Ecto neural progenitor cell (in vitro differentiated cells): Measurements from ENCODE around the gene HSPB9.

Experiments
- DNase-seq: peaks from one replicate; pipeline ENCODE4 v3.0.0-alpha.2; 2018; ENCODE audit warnings: low spot score

The HSPB9 gene, protein sequence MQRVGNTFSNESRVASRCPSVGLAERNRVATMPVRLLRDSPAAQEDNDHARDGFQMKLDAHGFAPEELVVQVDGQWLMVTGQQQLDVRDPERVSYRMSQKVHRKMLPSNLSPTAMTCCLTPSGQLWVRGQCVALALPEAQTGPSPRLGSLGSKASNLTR

DNA sequence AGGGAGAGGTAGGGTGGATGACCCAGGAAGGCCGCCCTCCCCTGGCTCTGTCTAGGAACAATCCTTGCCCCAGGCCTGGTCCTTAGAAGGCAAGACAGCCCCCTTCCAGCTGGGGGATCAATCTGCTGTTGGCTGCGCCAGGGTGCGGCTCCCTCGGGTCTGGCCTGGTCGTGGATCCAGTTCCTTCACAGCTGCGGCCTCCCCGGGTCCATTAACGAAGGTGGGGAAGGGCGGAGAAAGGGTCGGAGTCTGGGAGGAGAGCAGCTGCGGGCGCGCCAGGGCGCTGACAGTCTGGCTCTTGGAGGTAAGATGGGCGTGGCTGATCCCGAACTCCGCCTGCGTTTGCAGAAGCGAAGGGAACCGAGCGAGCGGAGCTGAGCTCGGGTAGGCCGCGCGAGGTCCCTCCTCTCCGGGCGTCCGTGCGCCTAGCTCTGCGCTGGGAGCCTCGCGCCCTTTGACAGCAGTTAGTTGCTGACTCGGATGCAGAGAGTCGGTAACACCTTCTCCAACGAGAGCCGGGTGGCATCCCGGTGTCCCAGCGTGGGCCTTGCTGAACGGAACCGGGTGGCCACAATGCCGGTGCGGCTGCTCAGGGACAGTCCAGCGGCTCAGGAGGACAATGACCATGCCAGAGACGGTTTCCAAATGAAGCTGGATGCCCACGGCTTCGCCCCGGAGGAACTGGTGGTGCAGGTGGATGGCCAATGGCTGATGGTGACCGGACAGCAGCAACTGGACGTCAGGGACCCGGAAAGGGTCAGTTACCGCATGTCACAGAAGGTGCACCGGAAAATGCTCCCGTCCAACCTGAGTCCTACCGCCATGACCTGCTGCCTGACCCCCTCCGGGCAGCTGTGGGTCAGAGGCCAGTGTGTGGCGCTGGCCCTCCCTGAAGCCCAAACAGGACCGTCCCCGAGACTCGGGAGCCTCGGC, at the start of gene HSPB9:
Gene HSPB9, plus strand, starts transcription at position 434 of the 933 bp plus-strand sequence. Its CDS starts 47 bp downstream, at position 481.
- peak; percentile 87 for DNase-seq

GRCh38 chr17:42075789-42076188, 46.8 kb upstream of the HSPB9 start:
- no peak for DNase-seq

DNA sequence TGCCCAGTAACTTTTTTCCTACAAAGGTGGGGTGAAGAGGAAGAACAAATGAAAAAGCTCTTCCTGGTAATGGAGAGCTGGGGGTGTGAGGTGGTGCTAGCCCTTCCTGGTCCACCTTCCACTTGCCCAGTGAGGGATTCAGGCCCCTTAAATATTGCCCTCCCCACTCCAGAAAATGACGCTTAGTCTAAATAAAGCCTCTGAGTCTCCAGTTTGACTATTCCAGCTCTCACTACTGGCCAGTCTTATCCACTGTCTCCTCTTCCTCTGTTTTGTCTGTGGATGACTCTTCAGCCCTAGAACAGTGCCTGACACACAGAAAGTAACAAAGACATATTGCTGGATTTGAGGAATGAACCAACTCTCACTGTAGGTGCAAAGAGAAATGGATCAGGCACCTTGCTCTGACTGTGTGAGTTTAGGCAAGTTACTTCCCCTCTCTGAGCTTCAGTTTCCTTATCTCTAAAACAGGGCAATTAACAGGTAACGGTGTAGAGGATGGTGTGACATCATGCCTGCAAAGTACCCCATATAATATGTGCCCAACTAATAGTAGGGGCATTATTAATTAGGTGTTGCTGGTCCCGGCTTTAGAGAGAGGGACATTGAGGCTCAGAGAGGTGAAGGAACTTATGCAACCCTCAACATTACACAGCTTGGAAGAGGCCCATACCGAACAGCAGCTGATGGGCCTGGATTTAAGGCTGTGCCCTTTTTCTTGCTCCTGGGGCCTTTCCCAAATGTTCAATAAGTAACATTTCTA, 45.6 kb upstream of the HSPB9 start:
- no peak for DNase-seq

GRCh38 chr17:42077755-42078154, 44.8 kb upstream of the HSPB9 start:
- DNase-seq, result no peak

- DNase-seq, result no peak
Observed at GRCh38 chr17:42078396-42079043, 44.1 kb upstream of the HSPB9 start.

GRCh38 chr17:42079541-42079940, 43.1 kb upstream of the HSPB9 start:
- DNase-seq, result no peak

DNA sequence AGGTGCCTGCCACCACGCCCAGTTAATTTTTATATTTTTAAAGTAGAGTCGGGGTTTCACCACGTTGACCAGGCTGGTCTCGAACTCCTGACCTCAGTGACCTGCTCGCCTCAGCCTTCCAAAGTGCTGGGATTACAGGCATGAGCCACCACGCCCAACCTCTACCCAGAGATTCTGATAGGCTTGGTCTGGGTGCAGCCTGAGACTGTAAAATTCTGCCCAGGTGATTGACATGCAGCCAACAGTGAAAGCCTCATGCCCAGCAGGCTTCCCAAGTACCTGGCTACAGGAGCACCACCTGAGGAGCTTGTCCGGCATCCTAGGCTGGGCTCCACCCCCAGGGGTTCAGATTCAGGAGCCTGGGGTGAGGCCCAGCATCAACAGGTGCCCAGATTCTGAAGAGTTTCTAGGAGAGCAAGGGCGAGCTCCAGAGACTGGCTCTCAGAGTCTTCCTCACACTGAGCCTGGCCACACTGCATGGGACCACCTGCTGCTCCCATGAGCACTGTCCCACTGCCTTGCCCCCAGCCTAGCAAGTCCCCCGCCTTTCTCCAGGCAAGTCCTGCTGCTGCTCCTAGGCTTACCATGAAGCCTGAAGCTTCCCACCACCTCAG, 41.0 kb upstream of the HSPB9 start:
- DNase-seq, result no peak

GRCh38 chr17:42087042-42087701, 35.4 kb upstream of the HSPB9 start:
- DNase-seq, result no peak

DNA sequence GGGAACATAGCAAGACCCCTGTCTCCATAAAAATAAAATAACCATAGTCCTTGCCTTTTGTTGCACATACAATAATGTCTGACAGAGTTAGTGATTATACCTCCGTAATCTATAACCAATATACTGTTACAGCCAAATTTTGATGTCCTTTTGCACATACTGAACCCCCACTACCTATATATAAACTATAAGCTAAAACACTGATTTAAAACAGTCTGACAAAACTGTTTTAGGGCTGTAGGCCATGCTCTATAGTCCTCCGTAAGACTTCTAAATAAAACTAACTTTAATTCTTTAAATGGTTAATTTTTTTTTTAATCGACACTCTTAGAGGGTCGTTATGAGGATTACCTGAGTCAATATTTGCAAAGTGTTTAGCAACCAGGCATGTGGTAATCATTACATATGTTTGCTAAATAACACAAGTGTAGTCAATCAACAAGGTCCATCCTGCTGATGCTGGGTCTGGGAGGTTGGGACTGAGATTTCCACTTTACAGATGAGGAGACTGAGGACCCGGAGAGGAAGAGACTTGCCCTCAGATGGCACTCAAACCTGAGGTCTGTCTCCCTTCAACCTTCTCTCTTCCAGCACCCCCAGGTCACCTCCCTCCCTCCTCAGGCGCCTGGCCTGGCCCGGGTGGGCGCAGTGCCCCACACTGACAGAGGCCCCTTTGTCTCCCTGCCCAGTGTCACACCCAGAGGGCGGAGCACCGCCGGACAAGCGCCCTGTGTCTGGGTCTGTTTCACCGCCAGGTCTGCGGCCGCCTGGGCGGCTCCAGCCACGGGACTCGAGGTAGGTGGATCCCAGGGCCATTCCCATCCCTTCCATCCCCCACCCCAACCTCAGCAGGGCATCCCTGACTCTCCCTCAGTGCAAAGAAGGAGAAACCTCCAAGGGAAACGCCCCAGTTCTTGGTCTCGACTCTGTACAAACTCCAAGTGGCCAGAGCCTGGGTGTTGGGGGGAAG, 34.6 kb upstream of the HSPB9 start:
- DNase-seq, result no peak

GRCh38 chr17:42088736-42089135, 33.9 kb upstream of the HSPB9 start:
- DNase-seq, result no peak

GRCh38 chr17:42090964-42091790, 31.4 kb upstream of the HSPB9 start:
- DNase-seq, result no peak

DNA sequence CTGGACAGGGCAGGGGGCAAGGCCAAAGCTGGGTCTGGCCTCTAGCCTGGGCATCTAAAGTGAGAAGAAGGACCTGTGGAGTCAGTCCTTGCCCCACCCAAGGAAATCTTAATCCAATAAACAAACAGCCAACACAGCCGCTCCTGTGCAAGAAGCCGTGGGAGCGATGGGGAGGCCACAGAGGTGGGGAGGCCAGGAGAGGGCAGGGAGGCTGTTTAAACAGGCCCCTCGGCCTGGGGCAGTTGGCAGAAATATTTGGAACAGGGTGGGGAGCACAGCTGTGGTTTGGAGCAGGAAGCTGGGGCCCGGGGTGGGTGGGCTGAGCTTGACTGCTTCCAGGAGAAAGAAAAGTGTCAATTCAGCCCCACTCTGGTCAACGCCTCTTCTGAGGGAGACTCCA, 29.7 kb upstream of the HSPB9 start:
- no peak for DNase-seq

- DNase-seq, result no peak
Observed at GRCh38 chr17:42094375-42095069, 28.1 kb upstream of the HSPB9 start.

GRCh38 chr17:42096360-42097111, 26.1 kb upstream of the HSPB9 start:
- no peak for DNase-seq

DNA sequence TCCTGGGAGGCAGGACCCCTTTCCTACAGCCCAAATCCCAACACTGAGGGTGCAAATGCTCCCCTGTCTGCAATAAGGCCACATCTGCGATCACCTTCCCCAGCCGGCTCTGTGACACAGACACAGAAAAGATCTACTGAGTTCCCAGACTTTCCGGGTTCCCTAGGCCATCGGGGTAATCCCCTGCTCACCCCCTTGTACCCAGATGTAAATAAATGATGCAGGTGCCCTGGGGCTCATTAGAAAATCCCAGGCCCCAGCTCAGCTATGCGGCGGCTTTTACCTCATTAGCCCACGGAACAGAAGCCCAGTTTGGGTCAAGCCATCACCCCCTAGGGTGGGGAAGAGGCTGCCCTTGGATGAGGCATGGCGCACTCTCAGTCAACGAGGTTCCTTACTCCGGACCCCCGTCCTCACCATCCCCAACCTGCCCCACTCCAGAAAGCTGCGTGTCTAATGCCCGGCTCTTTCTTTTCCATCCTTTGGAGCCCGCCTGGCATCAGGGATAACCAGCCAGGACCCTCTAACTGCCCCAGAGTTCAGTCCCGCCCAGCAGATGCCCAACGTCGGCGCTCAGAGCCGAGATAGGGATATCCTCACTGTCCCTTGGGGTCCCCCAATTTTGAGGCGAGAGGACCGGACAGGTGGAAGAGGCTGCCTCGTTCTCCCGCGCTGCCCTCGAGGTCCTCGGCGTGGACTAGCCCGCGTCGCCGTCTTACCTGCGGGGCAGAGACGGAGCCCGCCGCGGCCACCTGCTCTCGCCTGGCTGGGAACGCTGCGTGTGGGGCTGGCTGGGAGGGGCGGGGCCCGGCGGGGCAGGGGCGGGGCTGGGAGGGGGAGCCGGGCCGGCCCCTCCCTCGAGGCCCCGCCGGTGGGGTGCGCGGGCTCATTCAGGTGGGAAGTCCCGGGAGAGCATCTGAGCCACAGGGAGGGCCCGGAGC, 24.6 kb upstream of the HSPB9 start, which contains the start of gene ZNF385C:
Gene ZNF385C, minus strand, starts transcription at position 783 of the 941 bp plus-strand sequence. CDS start 35,417 bp downstream, outside the sequence.
- DNase-seq, result peak; percentile 76

DNA sequence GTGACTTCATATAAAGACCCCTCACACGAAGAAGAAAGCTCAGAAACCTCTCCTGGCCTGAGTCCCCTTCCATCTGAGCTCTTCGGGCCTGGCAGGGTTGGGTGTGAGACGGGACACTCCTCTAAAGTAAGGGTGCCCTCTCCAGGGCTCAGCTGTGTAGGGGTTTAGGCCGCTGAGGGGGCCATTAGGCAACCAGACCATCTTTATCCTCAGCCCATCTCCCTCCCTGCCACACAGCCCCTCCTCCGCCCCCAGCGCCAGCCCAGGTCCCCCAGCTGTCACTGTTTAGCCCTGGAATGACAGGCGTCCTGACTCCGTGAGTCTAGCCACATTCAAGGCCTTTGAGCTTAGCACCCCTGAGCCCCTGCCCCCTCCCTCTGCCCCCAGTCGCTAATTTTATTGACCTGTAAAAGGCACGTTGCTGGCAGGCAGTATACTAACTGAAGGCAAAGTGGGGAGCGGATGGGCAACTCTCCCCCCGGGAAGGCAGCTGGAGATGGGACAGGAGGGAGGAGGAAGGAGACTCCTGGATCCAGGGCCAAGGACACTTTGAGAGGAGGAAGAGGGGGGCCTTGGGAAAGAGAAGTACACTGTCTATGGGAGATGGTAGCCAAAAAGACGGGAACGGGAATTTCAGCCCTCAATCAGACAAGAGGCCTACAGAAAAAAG, 23.7 kb upstream of the HSPB9 start:
- no peak for DNase-seq
